Adrenal gland (tissue), 5 donors: Measurements from ENCODE around the gene LOX.

Experiments used
- POLR2A ChIP-seq, 2 donors: fragments of 450-650 bp; IDR thresholded peaks; one replicate each; pipeline ENCODE4 v1.6.1; 2017; ENCODE audit warnings: antibody characterized with exemption in 2 of 2, mild to moderate bottlenecking in 2 of 2, moderate library complexity in 1 of 2
- TF ChIP-seq, protein P1 (sequence below), 6 experiments: fragments of 450-650 bp in 4 of 6; fragments of 200-600 bp in 2 of 6; sonication (generic) in 1 of 6; IDR thresholded peaks; 1 replicate in 5 of 6; 2 replicates in 1 of 6; pipeline versions ENCODE4 v1.5.1 to v1.8.0; 2016 to 2021; ENCODE audit warnings: antibody characterized with exemption in 6 of 6, mild to moderate bottlenecking in 2 of 6, moderate library complexity in 1 of 6
- donor health status: DM: no; HTN: no; CAD: no.

DNA sequence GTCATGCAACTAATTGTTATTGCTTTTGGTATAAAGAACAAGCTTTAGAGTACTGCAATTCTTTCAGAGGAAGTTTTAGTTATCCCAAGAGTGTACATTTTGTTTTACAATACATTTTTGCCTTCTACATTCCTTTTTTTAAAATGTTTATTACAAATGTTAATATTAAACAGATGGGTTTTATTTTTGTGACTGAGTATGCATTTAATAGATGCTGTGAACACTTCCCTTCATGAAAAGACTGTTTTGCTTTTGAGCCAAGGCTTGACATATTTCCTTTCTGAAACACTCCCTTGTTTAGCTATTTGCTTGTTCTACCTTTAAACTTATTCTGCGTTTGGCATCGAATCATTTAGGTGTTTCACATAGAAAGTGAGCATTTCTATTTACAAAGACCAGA is 36.4 kb upstream of the LOX start:
- TF ChIP-seq, protein P1, sequence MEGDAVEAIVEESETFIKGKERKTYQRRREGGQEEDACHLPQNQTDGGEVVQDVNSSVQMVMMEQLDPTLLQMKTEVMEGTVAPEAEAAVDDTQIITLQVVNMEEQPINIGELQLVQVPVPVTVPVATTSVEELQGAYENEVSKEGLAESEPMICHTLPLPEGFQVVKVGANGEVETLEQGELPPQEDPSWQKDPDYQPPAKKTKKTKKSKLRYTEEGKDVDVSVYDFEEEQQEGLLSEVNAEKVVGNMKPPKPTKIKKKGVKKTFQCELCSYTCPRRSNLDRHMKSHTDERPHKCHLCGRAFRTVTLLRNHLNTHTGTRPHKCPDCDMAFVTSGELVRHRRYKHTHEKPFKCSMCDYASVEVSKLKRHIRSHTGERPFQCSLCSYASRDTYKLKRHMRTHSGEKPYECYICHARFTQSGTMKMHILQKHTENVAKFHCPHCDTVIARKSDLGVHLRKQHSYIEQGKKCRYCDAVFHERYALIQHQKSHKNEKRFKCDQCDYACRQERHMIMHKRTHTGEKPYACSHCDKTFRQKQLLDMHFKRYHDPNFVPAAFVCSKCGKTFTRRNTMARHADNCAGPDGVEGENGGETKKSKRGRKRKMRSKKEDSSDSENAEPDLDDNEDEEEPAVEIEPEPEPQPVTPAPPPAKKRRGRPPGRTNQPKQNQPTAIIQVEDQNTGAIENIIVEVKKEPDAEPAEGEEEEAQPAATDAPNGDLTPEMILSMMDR (IDR thresholded peaks at IDR 0.05) = no peak
- no peak for TF ChIP-seq POLR2A (IDR thresholded peaks at IDR 0.05)
